ENCODE measurements around the gene SMIM23. TPM values are rescaled to one million over a fixed set of nuclear protein-coding genes. Genes with fewer than 3 reads are reported as not detected.

The SMIM23 gene
- total RNA-seq = not detected in 2 replicates

GRCh38 chr5:171785517-171785916 is at the start of gene SMIM23:
TSS of gene SMIM23 (plus strand) at chr5:171785817. CDS start at chr5:171785872, 55 bp downstream.

Other genes with a start within 250 kb of the SMIM23 start
- gene FBXW11, start 220.8 kb downstream of the SMIM23 start, total RNA-seq = 43.9 and 56.1 TPM in 2 replicates